Measurements from ENCODE around the gene SMIM3. TPM values are rescaled to one million over a fixed set of nuclear protein-coding genes. Genes with fewer than 3 reads are reported as not detected.
"Not testable (repeated sequence)": the region's sequence is repeated elsewhere in the genome, so short reads cannot be mapped to it uniquely, and the experiment has no call there.

SMIM3 gene
- polyA plus RNA-seq (2013, experiment 1 of 2), result 22.6 TPM
- 20.5 TPM for polyA plus RNA-seq (2013, experiment 2 of 2)

- peak within 1 kb of the TSS; percentile 93 for H3K27ac ChIP-seq (ENCODE audit: low read depth, low read length)
- peak within 1 kb of the TSS; percentile 91 for H3K9ac ChIP-seq (ENCODE audit: low read depth, low read length)
- peaks cover 10% of the 10 kb centered on the region for H3K27me3 ChIP-seq (ENCODE audit: insufficient read depth, low read length)
- H3K4me3 ChIP-seq (ENCODE audit: low read length), result peak within 1 kb of the TSS; percentile 89
- H3K4me1 ChIP-seq (ENCODE audit: insufficient read depth, low read length), result peaks cover 45% of the 10 kb centered on the region
- under 1% methylated on average over 59 of the region's 59 CpGs for WGBS
- H3K9me3 ChIP-seq (ENCODE audit: insufficient read depth, low read depth, low read length), result no peaks in the 10 kb centered on the region
- H3K36me3 ChIP-seq (ENCODE audit: insufficient read depth, low read length), result 0 out of 2 replicates have a peak, but pooled peaks cover 4% of the 10 kb centered on the region
These were observed at the start of gene SMIM3 for GRCh38 chr5:150778517-150779396. Gene SMIM3 (plus strand): TSS chr5:150778757. CDS start chr5:150795441, 16,684 bp downstream.

GRCh38 chr5:150729859-150730258 is 48.7 kb upstream of the SMIM3 start:
- Histone ChIP-seq H3K27ac (ENCODE audit: low read depth, low read length) (no peak overlapping the region), H3K9ac (ENCODE audit: low read depth, low read length) (no peak overlapping the region), H3K27me3 (ENCODE audit: insufficient read depth, low read length) (no peaks in the 10 kb centered on the region), H3K9me3 (ENCODE audit: insufficient read depth, low read depth, low read length) (no peaks in the 10 kb centered on the region), H3K36me3 (ENCODE audit: insufficient read depth, low read length) (peaks cover 88% of the 10 kb centered on the region), H3K4me3 (ENCODE audit: low read length) (no peak overlapping the region), H3K4me1 (ENCODE audit: insufficient read depth, low read length) (no peaks in the 10 kb centered on the region)
- 78% methylated on average over 2 of the region's 4 CpGs for WGBS

- H3K9ac ChIP-seq (ENCODE audit: low read depth, low read length), result no peak overlapping the region
- H3K27me3 ChIP-seq (ENCODE audit: insufficient read depth, low read length), result no peaks in the 10 kb centered on the region
- H3K4me1 ChIP-seq (ENCODE audit: insufficient read depth, low read length), result no peaks in the 10 kb centered on the region
- H3K4me3 ChIP-seq (ENCODE audit: low read length), result no peak overlapping the region
- H3K36me3 ChIP-seq (ENCODE audit: insufficient read depth, low read length), result peaks cover 76% of the 10 kb centered on the region
- no peaks in the 10 kb centered on the region; the same call in 1 of the 2 replicates for H3K9me3 ChIP-seq (ENCODE audit: insufficient read depth, low read depth, low read length)
- 95% methylated on average over 6 of the region's 6 CpGs for WGBS
- no peak overlapping the region for H3K27ac ChIP-seq (ENCODE audit: low read depth, low read length)
These were observed 46.8 kb upstream of the SMIM3 start for GRCh38 chr5:150731669-150732242.

- Histone ChIP-seq H3K27me3 (ENCODE audit: insufficient read depth, low read length) (no peaks in the 10 kb centered on the region), H3K9ac (ENCODE audit: low read depth, low read length) (no peak overlapping the region), H3K27ac (ENCODE audit: low read depth, low read length) (no peak overlapping the region), H3K4me1 (ENCODE audit: insufficient read depth, low read length) (no peaks in the 10 kb centered on the region), H3K4me3 (ENCODE audit: low read length) (no peak overlapping the region), H3K36me3 (ENCODE audit: insufficient read depth, low read length) (peaks cover 49% of the 10 kb centered on the region), H3K9me3 (ENCODE audit: insufficient read depth, low read depth, low read length) (no peaks in the 10 kb centered on the region; the same call in 1 of the 2 replicates)
- 87% methylated on average over 7 of the region's 7 CpGs for WGBS
These were observed 43.8 kb upstream of the SMIM3 start for GRCh38 chr5:150734579-150735384.

- Histone ChIP-seq H3K27me3 (ENCODE audit: insufficient read depth, low read length) (no peaks in the 10 kb centered on the region), H3K9ac (ENCODE audit: low read depth, low read length) (no peak overlapping the region), H3K4me1 (ENCODE audit: insufficient read depth, low read length) (no peaks in the 10 kb centered on the region), H3K36me3 (ENCODE audit: insufficient read depth, low read length) (peaks cover 27% of the 10 kb centered on the region), H3K9me3 (ENCODE audit: insufficient read depth, low read depth, low read length) (no peaks in the 10 kb centered on the region; the same call in 1 of the 2 replicates), H3K27ac (ENCODE audit: low read depth, low read length) (no peak overlapping the region), H3K4me3 (ENCODE audit: low read length) (no peak overlapping the region)
- 94% methylated on average over 7 of the region's 7 CpGs for WGBS
These were observed 39.7 kb upstream of the SMIM3 start for GRCh38 chr5:150738862-150739261.

- H3K27ac ChIP-seq (ENCODE audit: low read depth, low read length), result no peak overlapping the region
- peaks cover 21% of the 10 kb centered on the region for H3K36me3 ChIP-seq (ENCODE audit: insufficient read depth, low read length)
- no peaks in the 10 kb centered on the region for H3K27me3 ChIP-seq (ENCODE audit: insufficient read depth, low read length)
- no peaks in the 10 kb centered on the region for H3K9me3 ChIP-seq (ENCODE audit: insufficient read depth, low read depth, low read length)
- H3K4me3 ChIP-seq (ENCODE audit: low read length), result no peak overlapping the region
- no peak overlapping the region for H3K9ac ChIP-seq (ENCODE audit: low read depth, low read length)
- H3K4me1 ChIP-seq (ENCODE audit: insufficient read depth, low read length), result no peaks in the 10 kb centered on the region
These were observed 37.6 kb upstream of the SMIM3 start for GRCh38 chr5:150740992-150741391.

- peaks cover 15% of the 10 kb centered on the region for H3K36me3 ChIP-seq (ENCODE audit: insufficient read depth, low read length)
- WGBS, result 96% methylated on average over 17 of the region's 18 CpGs
- not testable (repeated sequence) for H3K27me3 ChIP-seq (ENCODE audit: insufficient read depth, low read length); H3K27ac ChIP-seq (ENCODE audit: low read depth, low read length); H3K9me3 ChIP-seq (ENCODE audit: insufficient read depth, low read depth, low read length); H3K9ac ChIP-seq (ENCODE audit: low read depth, low read length); H3K4me3 ChIP-seq (ENCODE audit: low read length); H3K4me1 ChIP-seq (ENCODE audit: insufficient read depth, low read length)
These were observed 36.0 kb upstream of the SMIM3 start for GRCh38 chr5:150742455-150743141.

GRCh38 chr5:150743142-150743488 is 35.4 kb upstream of the SMIM3 start:
- not testable (repeated sequence) for H3K9ac ChIP-seq (ENCODE audit: low read depth, low read length); H3K27me3 ChIP-seq (ENCODE audit: insufficient read depth, low read length); H3K9me3 ChIP-seq (ENCODE audit: insufficient read depth, low read depth, low read length); H3K27ac ChIP-seq (ENCODE audit: low read depth, low read length); H3K4me3 ChIP-seq (ENCODE audit: low read length); H3K4me1 ChIP-seq (ENCODE audit: insufficient read depth, low read length)
- H3K36me3 ChIP-seq (ENCODE audit: insufficient read depth, low read length), result peaks cover 15% of the 10 kb centered on the region
- WGBS, result 92% methylated on average over 9 of the region's 9 CpGs

GRCh38 chr5:150750469-150750868 is 28.1 kb upstream of the SMIM3 start:
- H3K9ac ChIP-seq (ENCODE audit: low read depth, low read length), result no peak overlapping the region
- no peaks in the 10 kb centered on the region for H3K4me1 ChIP-seq (ENCODE audit: insufficient read depth, low read length)
- H3K9me3 ChIP-seq (ENCODE audit: insufficient read depth, low read depth, low read length), result no peaks in the 10 kb centered on the region
- H3K36me3 ChIP-seq (ENCODE audit: insufficient read depth, low read length), result peaks cover 67% of the 10 kb centered on the region
- no peak overlapping the region for H3K27ac ChIP-seq (ENCODE audit: low read depth, low read length)
- 95% methylated on average over 2 of the region's 2 CpGs for WGBS
- no peak overlapping the region for H3K4me3 ChIP-seq (ENCODE audit: low read length)
- no peaks in the 10 kb centered on the region for H3K27me3 ChIP-seq (ENCODE audit: insufficient read depth, low read length)

GRCh38 chr5:150751096-150751891 is 27.3 kb upstream of the SMIM3 start:
- Histone ChIP-seq H3K9me3 (ENCODE audit: insufficient read depth, low read depth, low read length) (no peaks in the 10 kb centered on the region), H3K36me3 (ENCODE audit: insufficient read depth, low read length) (peaks cover 73% of the 10 kb centered on the region), H3K9ac (ENCODE audit: low read depth, low read length) (no peak overlapping the region), H3K27me3 (ENCODE audit: insufficient read depth, low read length) (no peaks in the 10 kb centered on the region), H3K27ac (ENCODE audit: low read depth, low read length) (no peak overlapping the region), H3K4me1 (ENCODE audit: insufficient read depth, low read length) (no peaks in the 10 kb centered on the region), H3K4me3 (ENCODE audit: low read length) (no peak overlapping the region)
- WGBS, result 85% methylated on average over 2 of the region's 3 CpGs

All from HUES64 (cell line).